ENCODE results near the gene TRIM2. TPM values are rescaled to one million over a fixed set of nuclear protein-coding genes. Genes with fewer than 3 reads are reported as not detected.

TRIM2 gene
- total RNA-seq, 1 experiment from 2014 or later: 0.97 TPM

- Histone ChIP-seq H4K20me1 (ENCODE audit: insufficient read depth, low read depth, low read length) (no peaks in the 10 kb centered on the region), H3K27ac (ENCODE audit: low read length) (no peak overlapping the region), H3K9me2 (replicated peaks; ENCODE audit: insufficient read depth, low read length) (no peaks in the 10 kb centered on the region), H3K9ac (ENCODE audit: low read length) (no peak overlapping the region), H3K79me2 (ENCODE audit: low read length) (no peaks in the 10 kb centered on the region), H3K36me3 (ENCODE audit: insufficient read depth, low read length) (no peaks in the 10 kb centered on the region), H3K4me3 (ENCODE audit: low read length) (no peak overlapping the region), H3K27me3 (ENCODE audit: low read length) (no peaks in the 10 kb centered on the region), H2AFZ (ENCODE audit: low read length) (no peak overlapping the region), H3K9me3 (ENCODE audit: low read length) (no peaks in the 10 kb centered on the region), H3K4me1 (ENCODE audit: low read length) (peaks cover 9% of the 10 kb centered on the region), H3K4me2 (ENCODE audit: low read depth, low read length, poor library complexity, severe bottlenecking) (no peak overlapping the region)
- no peak for DNase-seq
These were observed 67.6 kb downstream of the TRIM2 start for GRCh38 chr4:153271820-153272219.

- no peaks in the 10 kb centered on the region for H3K9me3 ChIP-seq (ENCODE audit: low read length)
- no peak overlapping the region for H3K4me2 ChIP-seq (ENCODE audit: low read depth, low read length, poor library complexity, severe bottlenecking)
- no peak overlapping the region for H3K9ac ChIP-seq (ENCODE audit: low read length)
- no peak overlapping the region for H3K4me3 ChIP-seq (ENCODE audit: low read length)
- peaks cover 8% of the 10 kb centered on the region for H3K4me1 ChIP-seq (ENCODE audit: low read length)
- H2AFZ ChIP-seq (ENCODE audit: low read length): no peak overlapping the region
- no peak for DNase-seq
- no peaks in the 10 kb centered on the region for H4K20me1 ChIP-seq (ENCODE audit: insufficient read depth, low read depth, low read length)
- no peak overlapping the region for H3K27ac ChIP-seq (ENCODE audit: low read length)
- no peaks in the 10 kb centered on the region for H3K79me2 ChIP-seq (ENCODE audit: low read length)
- H3K36me3 ChIP-seq (ENCODE audit: insufficient read depth, low read length): no peaks in the 10 kb centered on the region
- H3K27me3 ChIP-seq (ENCODE audit: low read length): no peaks in the 10 kb centered on the region
- H3K9me2 ChIP-seq (replicated peaks; ENCODE audit: insufficient read depth, low read length): no peaks in the 10 kb centered on the region
These were observed 69.5 kb downstream of the TRIM2 start for GRCh38 chr4:153273751-153274150.

- Histone ChIP-seq H3K9me2 (replicated peaks; ENCODE audit: insufficient read depth, low read length) (no peaks in the 10 kb centered on the region), H4K20me1 (ENCODE audit: insufficient read depth, low read depth, low read length) (no peaks in the 10 kb centered on the region), H3K9me3 (ENCODE audit: low read length) (no peaks in the 10 kb centered on the region), H3K79me2 (ENCODE audit: low read length) (no peaks in the 10 kb centered on the region), H3K4me3 (ENCODE audit: low read length) (no peak overlapping the region), H3K36me3 (ENCODE audit: insufficient read depth, low read length) (no peaks in the 10 kb centered on the region), H3K27me3 (ENCODE audit: low read length) (no peaks in the 10 kb centered on the region), H3K9ac (ENCODE audit: low read length) (no peak overlapping the region), H3K27ac (ENCODE audit: low read length) (no peak overlapping the region), H3K4me1 (ENCODE audit: low read length) (peaks cover 8% of the 10 kb centered on the region), H2AFZ (ENCODE audit: low read length) (no peak overlapping the region), H3K4me2 (ENCODE audit: low read depth, low read length, poor library complexity, severe bottlenecking) (no peak overlapping the region)
- DNase-seq: no peak
These were observed 70.7 kb downstream of the TRIM2 start for GRCh38 chr4:153274967-153275366.

GRCh38 chr4:153275380-153276276 lies 71.4 kb downstream of the TRIM2 start:
- no peak for DNase-seq
- Histone ChIP-seq H3K9me2 (replicated peaks; ENCODE audit: insufficient read depth, low read length) (no peaks in the 10 kb centered on the region), H3K4me1 (ENCODE audit: low read length) (peaks cover 8% of the 10 kb centered on the region), H3K79me2 (ENCODE audit: low read length) (no peaks in the 10 kb centered on the region), H3K27ac (ENCODE audit: low read length) (no peak overlapping the region), H2AFZ (ENCODE audit: low read length) (no peak overlapping the region), H3K27me3 (ENCODE audit: low read length) (no peaks in the 10 kb centered on the region), H3K4me3 (ENCODE audit: low read length) (no peak overlapping the region), H4K20me1 (ENCODE audit: insufficient read depth, low read depth, low read length) (no peaks in the 10 kb centered on the region), H3K9me3 (ENCODE audit: low read length) (no peaks in the 10 kb centered on the region), H3K9ac (ENCODE audit: low read length) (no peak overlapping the region), H3K36me3 (ENCODE audit: insufficient read depth, low read length) (no peaks in the 10 kb centered on the region), H3K4me2 (ENCODE audit: low read depth, low read length, poor library complexity, severe bottlenecking) (no peak overlapping the region)

- Histone ChIP-seq H3K36me3 (ENCODE audit: insufficient read depth, low read length) (no peaks in the 10 kb centered on the region), H2AFZ (ENCODE audit: low read length) (0 out of 2 replicates have a peak overlapping the region, but pooled peaks have one; percentile 25), H3K27me3 (ENCODE audit: low read length) (no peaks in the 10 kb centered on the region), H3K9ac (ENCODE audit: low read length) (no peak overlapping the region), H3K4me1 (ENCODE audit: low read length) (peaks cover 8% of the 10 kb centered on the region), H3K9me3 (ENCODE audit: low read length) (no peaks in the 10 kb centered on the region), H3K27ac (ENCODE audit: low read length) (no peak overlapping the region), H3K4me2 (ENCODE audit: low read depth, low read length, poor library complexity, severe bottlenecking) (no peak overlapping the region), H3K4me3 (ENCODE audit: low read length) (no peak overlapping the region), H4K20me1 (ENCODE audit: insufficient read depth, low read depth, low read length) (no peaks in the 10 kb centered on the region), H3K9me2 (replicated peaks; ENCODE audit: insufficient read depth, low read length) (no peaks in the 10 kb centered on the region), H3K79me2 (ENCODE audit: low read length) (no peaks in the 10 kb centered on the region)
- DNase-seq: no peak
These were observed 72.7 kb downstream of the TRIM2 start for GRCh38 chr4:153276971-153277370.

- no peaks in the 10 kb centered on the region for H3K27me3 ChIP-seq (ENCODE audit: low read length)
These were observed 77.2 kb downstream of the TRIM2 start for GRCh38 chr4:153281476-153281875.

GRCh38 chr4:153282023-153282422 lies 77.8 kb downstream of the TRIM2 start:
- H2AFZ ChIP-seq (ENCODE audit: low read length): no peak overlapping the region
- H3K9me2 ChIP-seq (replicated peaks; ENCODE audit: insufficient read depth, low read length): no peaks in the 10 kb centered on the region
- H3K79me2 ChIP-seq (ENCODE audit: low read length): no peaks in the 10 kb centered on the region
- no peaks in the 10 kb centered on the region for H4K20me1 ChIP-seq (ENCODE audit: insufficient read depth, low read depth, low read length)
- H3K36me3 ChIP-seq (ENCODE audit: insufficient read depth, low read length): no peaks in the 10 kb centered on the region
- H3K9me3 ChIP-seq (ENCODE audit: low read length): peaks cover 6% of the 10 kb centered on the region
- H3K27ac ChIP-seq (ENCODE audit: low read length): no peak overlapping the region
- no peak overlapping the region for H3K4me2 ChIP-seq (ENCODE audit: low read depth, low read length, poor library complexity, severe bottlenecking)
- no peak overlapping the region for H3K4me3 ChIP-seq (ENCODE audit: low read length)
- H3K27me3 ChIP-seq (ENCODE audit: low read length): no peaks in the 10 kb centered on the region
- DNase-seq: no peak
- H3K4me1 ChIP-seq (ENCODE audit: low read length): peaks cover 2% of the 10 kb centered on the region; the same call in 1 of the 2 replicates
- H3K9ac ChIP-seq (ENCODE audit: low read length): no peak overlapping the region

More at GRCh38 chr4:153281476-153281875, 77.2 kb downstream of the TRIM2 start:
- Histone ChIP-seq H3K4me1 (ENCODE audit: low read length) (peaks cover 3% of the 10 kb centered on the region; the same call in 1 of the 2 replicates), H3K9ac (ENCODE audit: low read length) (no peak overlapping the region), H3K27ac (ENCODE audit: low read length) (no peak overlapping the region), H4K20me1 (ENCODE audit: insufficient read depth, low read depth, low read length) (no peaks in the 10 kb centered on the region), H3K9me3 (ENCODE audit: low read length) (peaks cover 6% of the 10 kb centered on the region), H3K4me2 (ENCODE audit: low read depth, low read length, poor library complexity, severe bottlenecking) (no peak overlapping the region), H2AFZ (ENCODE audit: low read length) (no peak overlapping the region), H3K79me2 (ENCODE audit: low read length) (no peaks in the 10 kb centered on the region), H3K36me3 (ENCODE audit: insufficient read depth, low read length) (no peaks in the 10 kb centered on the region), H3K4me3 (ENCODE audit: low read length) (no peak overlapping the region), H3K9me2 (replicated peaks; ENCODE audit: insufficient read depth, low read length) (no peaks in the 10 kb centered on the region)
- DNase-seq: no peak

- H3K4me2 ChIP-seq (ENCODE audit: low read depth, low read length, poor library complexity, severe bottlenecking): no peak overlapping the region
- no peak overlapping the region for H3K4me3 ChIP-seq (ENCODE audit: low read length)
- H3K9me2 ChIP-seq (replicated peaks; ENCODE audit: insufficient read depth, low read length): no peaks in the 10 kb centered on the region
- DNase-seq: no peak
- H3K27me3 ChIP-seq (ENCODE audit: low read length): no peaks in the 10 kb centered on the region
- H4K20me1 ChIP-seq (ENCODE audit: insufficient read depth, low read depth, low read length): no peaks in the 10 kb centered on the region
- H3K9me3 ChIP-seq (ENCODE audit: low read length): peaks cover 6% of the 10 kb centered on the region
- no peaks in the 10 kb centered on the region for H3K79me2 ChIP-seq (ENCODE audit: low read length)
- no peaks in the 10 kb centered on the region for H3K36me3 ChIP-seq (ENCODE audit: insufficient read depth, low read length)
- no peak overlapping the region for H3K9ac ChIP-seq (ENCODE audit: low read length)
- no peak overlapping the region for H3K27ac ChIP-seq (ENCODE audit: low read length)
- no peak overlapping the region for H2AFZ ChIP-seq (ENCODE audit: low read length)
- no peaks in the 10 kb centered on the region for H3K4me1 ChIP-seq (ENCODE audit: low read length)
These were observed 79.0 kb downstream of the TRIM2 start for GRCh38 chr4:153283260-153283659.

Data from Karpas-422 (cell line).